GM19452 (cell line): ENCODE results near the gene CCL21.

Source experiments
- ATAC-seq: cut with Tn5 transposase; IDR thresholded peaks from one replicate; pipeline ENCODE4 v1.9.1; 2021; ENCODE audit not compliant: unreplicated experiment

Gene CCL21

GRCh38 chr9:34675048-34675714 lies 34.8 kb downstream of the CCL21 start:
- no peak for ATAC-seq

- ATAC-seq: no peak
Observed at GRCh38 chr9:34674440-34674839, 35.5 kb downstream of the CCL21 start.

GRCh38 chr9:34671307-34671706 lies 38.6 kb downstream of the CCL21 start:
- no peak for ATAC-seq

GRCh38 chr9:34669809-34670562 lies 40.0 kb downstream of the CCL21 start:
- ATAC-seq: no peak

- ATAC-seq: peak; percentile 60
Observed at GRCh38 chr9:34665381-34666250, 44.3 kb downstream of the CCL21 start.

- ATAC-seq: peak; percentile 23
Observed at GRCh38 chr9:34665067-34665380, 44.9 kb downstream of the CCL21 start.

GRCh38 chr9:34664281-34665066 lies 45.5 kb downstream of the CCL21 start:
- ATAC-seq: peak; percentile 51

- no peak for ATAC-seq
Observed at GRCh38 chr9:34663303-34663605, 46.7 kb downstream of the CCL21 start.

GRCh38 chr9:34662526-34663302 lies 47.2 kb downstream of the CCL21 start, which contains the start of gene CCL27:
Gene CCL27 (minus strand): TSS chr9:34662657. CDS start chr9:34662633, 24 bp downstream.
- ATAC-seq: no peak

- no peak for ATAC-seq
Observed at GRCh38 chr9:34659592-34660253, 50.2 kb downstream of the CCL21 start.
